ENCODE data around the gene PTPRD. TPM values are rescaled to one million over a fixed set of nuclear protein-coding genes. Genes with fewer than 3 reads are reported as not detected.

PTPRD gene
- total RNA-seq, 1 donor from 2014 or later, result 75.7 TPM

DNA sequence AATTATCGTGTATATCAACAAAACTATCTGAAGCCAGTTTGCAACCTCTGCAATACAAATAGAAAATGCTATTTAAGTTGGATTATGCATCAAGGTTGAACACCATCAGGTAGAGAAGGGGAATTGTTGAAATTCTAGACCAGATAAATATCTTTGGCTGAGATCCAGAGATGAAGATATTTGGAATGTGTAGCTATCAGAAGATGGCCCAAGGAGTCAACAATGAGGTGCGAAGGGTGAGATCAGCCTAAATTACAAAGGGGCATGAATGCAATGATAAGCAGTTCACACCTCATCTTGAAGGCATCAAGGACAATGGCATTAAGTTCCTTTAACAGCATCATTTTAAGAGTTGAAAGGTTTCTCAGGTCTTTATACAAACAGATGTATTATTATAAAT is 2241.1 kb downstream of the PTPRD start:
- no peaks in the 10 kb centered on the region for H3K4me1 ChIP-seq (ENCODE audit: control insufficient read depth in 3 of 3, insufficient read depth in 3 of 3, low read length in 3 of 3)
- H3K9me3 ChIP-seq (ENCODE audit: control insufficient read depth in 3 of 3, low read length in 3 of 3), result no peaks in the 10 kb centered on the region
- H3K27ac ChIP-seq (ENCODE audit: low read depth, low read length), result no peak overlapping the region
- no peaks in the 10 kb centered on the region for H3K36me3 ChIP-seq (ENCODE audit: control insufficient read depth in 3 of 3, insufficient read depth in 3 of 3, low read length in 3 of 3)
- no peak overlapping the region for H3K4me3 ChIP-seq (ENCODE audit: low read length in 3 of 3)
- no peaks in the 10 kb centered on the region for H3K27me3 ChIP-seq (ENCODE audit: control insufficient read depth in 3 of 3, insufficient read depth in 3 of 3, low read length in 3 of 3)
- H3K9ac ChIP-seq (ENCODE audit: low read depth in 1 of 3, low read length in 3 of 3), result no peak overlapping the region

DNA sequence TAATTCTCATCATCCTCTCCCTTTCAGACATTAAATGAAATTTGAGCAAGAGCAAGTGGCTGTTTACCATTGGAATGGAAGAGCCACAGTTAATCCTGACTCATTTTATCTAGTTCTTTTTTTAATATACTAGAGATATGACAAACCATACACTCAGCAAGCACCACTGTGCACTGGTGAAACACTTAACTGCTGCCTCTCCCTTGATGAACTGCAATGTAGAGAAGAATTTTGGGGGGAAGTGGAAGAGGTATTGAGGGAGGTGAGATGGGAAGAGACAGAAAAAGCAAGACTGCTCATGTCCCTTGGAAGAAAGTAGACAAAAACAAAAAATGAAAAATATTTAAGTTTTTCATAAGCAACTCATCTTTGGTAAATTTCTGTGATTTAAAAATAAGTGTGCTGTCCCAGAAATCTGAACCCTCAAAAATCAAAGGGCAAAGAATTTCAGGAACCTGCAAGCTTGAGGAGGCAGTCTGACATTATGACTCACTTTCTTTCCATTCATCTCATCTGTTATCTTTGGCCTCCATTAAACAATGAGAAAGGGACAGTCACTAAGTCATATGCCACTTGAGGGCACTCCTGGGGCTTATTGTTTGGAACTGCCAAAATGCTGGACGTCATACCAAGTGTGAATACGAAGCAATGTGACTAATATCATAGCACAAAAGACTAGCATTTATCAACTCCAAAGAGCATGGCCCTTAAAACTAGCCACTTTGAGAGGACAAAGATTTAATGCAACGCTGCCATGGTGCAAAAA is 2246.5 kb downstream of the PTPRD start:
- Histone ChIP-seq H3K9me3 (ENCODE audit: control insufficient read depth in 3 of 3, low read length in 3 of 3) (no peaks in the 10 kb centered on the region), H3K36me3 (ENCODE audit: control insufficient read depth in 3 of 3, insufficient read depth in 3 of 3, low read length in 3 of 3) (no peaks in the 10 kb centered on the region), H3K4me1 (ENCODE audit: control insufficient read depth in 3 of 3, insufficient read depth in 3 of 3, low read length in 3 of 3) (no peaks in the 10 kb centered on the region), H3K27ac (ENCODE audit: low read depth, low read length) (no peak overlapping the region), H3K9ac (ENCODE audit: low read depth in 1 of 3, low read length in 3 of 3) (no peak overlapping the region), H3K4me3 (ENCODE audit: low read length in 3 of 3) (no peak overlapping the region), H3K27me3 (ENCODE audit: control insufficient read depth in 3 of 3, insufficient read depth in 3 of 3, low read length in 3 of 3) (no peaks in the 10 kb centered on the region)

DNA sequence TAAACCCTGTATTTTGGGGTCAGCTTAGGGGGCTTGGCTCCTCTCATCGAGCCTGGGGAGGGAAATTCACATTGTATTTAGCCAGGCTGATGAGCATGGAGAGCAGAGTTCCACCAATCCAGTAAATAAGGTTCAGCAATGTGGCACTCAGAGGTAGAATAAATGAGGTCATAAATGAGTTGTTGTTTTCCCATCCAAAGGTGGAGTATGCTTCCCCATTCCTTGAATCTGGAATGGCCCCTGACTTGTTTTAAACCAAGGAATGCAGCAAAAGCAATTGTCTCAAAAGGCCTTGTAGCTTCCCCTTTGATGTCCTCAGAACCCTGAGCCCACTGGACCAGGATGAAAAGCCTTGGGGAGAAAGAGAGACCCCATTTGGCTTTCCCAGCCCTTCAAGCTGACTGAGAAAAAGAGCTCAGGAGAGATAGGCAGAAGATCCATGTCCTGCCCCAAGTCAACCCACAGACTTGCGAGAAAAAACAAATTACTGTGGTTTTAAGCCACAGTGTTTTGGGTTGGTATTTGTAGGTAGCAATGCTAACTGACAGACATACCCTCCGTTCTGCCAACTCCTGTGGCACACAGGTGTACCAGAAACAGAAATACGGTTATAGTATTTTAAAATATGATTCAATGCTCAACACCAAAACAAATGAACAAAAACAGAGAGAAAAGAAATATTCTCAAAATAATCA is 2247.2 kb downstream of the PTPRD start:
- no peaks in the 10 kb centered on the region for H3K27me3 ChIP-seq (ENCODE audit: control insufficient read depth in 3 of 3, insufficient read depth in 3 of 3, low read length in 3 of 3)
- no peaks in the 10 kb centered on the region for H3K4me1 ChIP-seq (ENCODE audit: control insufficient read depth in 3 of 3, insufficient read depth in 3 of 3, low read length in 3 of 3)
- no peaks in the 10 kb centered on the region for H3K36me3 ChIP-seq (ENCODE audit: control insufficient read depth in 3 of 3, insufficient read depth in 3 of 3, low read length in 3 of 3)
- H3K4me3 ChIP-seq (ENCODE audit: low read length in 3 of 3), result no peak overlapping the region
- H3K9me3 ChIP-seq (ENCODE audit: control insufficient read depth in 3 of 3, low read length in 3 of 3), result no peaks in the 10 kb centered on the region
- H3K9ac ChIP-seq (ENCODE audit: low read depth in 1 of 3, low read length in 3 of 3), result no peak overlapping the region
- no peak overlapping the region for H3K27ac ChIP-seq (ENCODE audit: low read depth, low read length)

DNA sequence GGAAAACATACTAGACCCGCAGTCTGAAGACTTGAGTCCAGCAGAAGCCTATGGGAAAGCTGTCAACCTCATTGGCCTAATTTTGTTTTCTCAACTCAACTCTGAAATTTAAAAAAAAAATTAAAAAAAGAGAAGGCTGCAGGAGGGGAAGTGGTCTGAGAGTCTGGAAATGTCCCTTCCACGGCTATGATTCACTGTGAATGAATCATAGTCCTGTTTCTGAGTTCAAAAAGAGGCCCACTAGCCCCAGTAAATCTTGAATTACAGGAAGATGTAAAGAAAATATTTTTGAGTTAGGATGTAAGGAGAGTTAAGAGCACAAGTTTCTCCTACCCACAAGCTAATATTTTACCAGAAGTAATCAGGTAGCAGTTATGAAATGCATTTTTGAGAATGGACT is 2247.8 kb downstream of the PTPRD start:
- H3K4me3 ChIP-seq (ENCODE audit: low read length in 3 of 3), result no peak overlapping the region
- no peak overlapping the region for H3K9ac ChIP-seq (ENCODE audit: low read depth in 1 of 3, low read length in 3 of 3)
- H3K27ac ChIP-seq (ENCODE audit: low read depth, low read length), result no peak overlapping the region

DNA sequence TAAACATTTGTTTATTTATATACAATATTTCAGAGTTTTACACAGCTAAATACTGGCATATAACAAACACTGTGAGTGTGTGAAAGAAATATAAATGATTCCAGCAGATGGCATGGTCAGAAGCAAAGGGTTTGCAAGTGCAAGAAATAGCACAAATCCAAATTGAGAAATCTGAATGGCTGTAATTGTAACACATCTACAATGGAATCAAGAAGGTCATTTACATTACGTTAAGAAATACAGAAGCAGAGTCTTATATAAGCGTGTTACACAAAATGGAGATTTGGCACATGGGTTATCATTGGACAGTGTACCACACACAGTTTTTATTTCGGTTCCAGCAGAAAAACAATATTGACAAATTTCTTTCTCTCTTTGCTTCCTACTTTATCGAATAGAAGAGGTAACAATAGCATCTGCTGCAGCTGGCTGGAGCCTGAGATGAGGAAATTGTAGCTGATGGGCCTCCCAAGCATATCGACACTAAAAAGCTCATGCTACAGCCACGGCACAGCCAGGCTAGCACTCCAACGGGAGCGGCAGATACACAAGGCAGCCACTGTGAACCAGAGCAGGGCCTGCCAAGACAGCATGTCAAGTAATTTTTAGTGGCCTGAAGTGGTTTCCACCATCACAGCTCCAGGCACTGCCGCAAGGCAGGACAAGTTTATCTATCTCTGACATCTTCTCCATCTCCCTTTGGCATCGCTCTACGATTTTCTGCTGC is 2248.6 kb downstream of the PTPRD start:
- Histone ChIP-seq H3K27me3 (ENCODE audit: control insufficient read depth in 3 of 3, insufficient read depth in 3 of 3, low read length in 3 of 3) (no peaks in the 10 kb centered on the region), H3K9ac (ENCODE audit: low read depth in 1 of 3, low read length in 3 of 3) (no peak overlapping the region)

More for the DNA sequence above, 2247.8 kb downstream of the PTPRD start:
- Histone ChIP-seq H3K9me3 (ENCODE audit: control insufficient read depth in 3 of 3, low read length in 3 of 3) (no peaks in the 10 kb centered on the region), H3K27me3 (ENCODE audit: control insufficient read depth in 3 of 3, insufficient read depth in 3 of 3, low read length in 3 of 3) (no peaks in the 10 kb centered on the region), H3K4me1 (ENCODE audit: control insufficient read depth in 3 of 3, insufficient read depth in 3 of 3, low read length in 3 of 3) (no peaks in the 10 kb centered on the region), H3K36me3 (ENCODE audit: control insufficient read depth in 3 of 3, insufficient read depth in 3 of 3, low read length in 3 of 3) (no peaks in the 10 kb centered on the region)

DNA sequence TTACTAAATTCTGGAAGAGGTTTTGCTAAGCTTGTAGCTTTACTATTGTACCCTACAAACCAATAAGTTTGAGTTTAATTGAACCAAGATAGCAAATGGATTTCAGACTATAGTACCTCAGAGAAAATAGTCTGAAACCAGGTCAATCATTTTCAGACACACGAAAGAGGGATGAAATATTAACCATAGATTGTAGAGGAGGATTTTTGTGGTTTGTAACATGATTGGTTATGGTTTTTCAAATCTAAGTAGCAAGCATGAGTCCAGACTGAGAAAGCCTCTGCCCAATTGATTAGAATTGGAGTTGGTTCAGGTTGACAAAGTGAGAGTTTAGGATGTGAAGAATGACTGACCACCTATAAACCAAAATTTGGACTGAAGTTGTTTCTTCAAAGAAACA is 2250.6 kb downstream of the PTPRD start:
- no peaks in the 10 kb centered on the region for H3K9me3 ChIP-seq (ENCODE audit: control insufficient read depth in 3 of 3, low read length in 3 of 3)
- H3K4me1 ChIP-seq (ENCODE audit: control insufficient read depth in 3 of 3, insufficient read depth in 3 of 3, low read length in 3 of 3), result no peaks in the 10 kb centered on the region
- H3K27ac ChIP-seq (ENCODE audit: low read depth, low read length), result no peak overlapping the region
- H3K36me3 ChIP-seq (ENCODE audit: control insufficient read depth in 3 of 3, insufficient read depth in 3 of 3, low read length in 3 of 3), result no peaks in the 10 kb centered on the region
- no peaks in the 10 kb centered on the region for H3K27me3 ChIP-seq (ENCODE audit: control insufficient read depth in 3 of 3, insufficient read depth in 3 of 3, low read length in 3 of 3)
- H3K9ac ChIP-seq (ENCODE audit: low read depth in 1 of 3, low read length in 3 of 3), result no peak overlapping the region
- H3K4me3 ChIP-seq (ENCODE audit: low read length in 3 of 3), result no peak overlapping the region

More for the DNA sequence above, 2248.6 kb downstream of the PTPRD start:
- H3K4me1 ChIP-seq (ENCODE audit: control insufficient read depth in 3 of 3, insufficient read depth in 3 of 3, low read length in 3 of 3), result no peaks in the 10 kb centered on the region
- no peaks in the 10 kb centered on the region for H3K36me3 ChIP-seq (ENCODE audit: control insufficient read depth in 3 of 3, insufficient read depth in 3 of 3, low read length in 3 of 3)
- H3K9me3 ChIP-seq (ENCODE audit: control insufficient read depth in 3 of 3, low read length in 3 of 3), result no peaks in the 10 kb centered on the region
- H3K4me3 ChIP-seq (ENCODE audit: low read length in 3 of 3), result no peak overlapping the region
- no peak overlapping the region for H3K27ac ChIP-seq (ENCODE audit: low read depth, low read length)

- no peak overlapping the region for H3K27ac ChIP-seq (ENCODE audit: low read depth, low read length)
- no peak overlapping the region for H3K9ac ChIP-seq (ENCODE audit: low read depth in 1 of 3, low read length in 3 of 3)
- H3K27me3 ChIP-seq (ENCODE audit: control insufficient read depth in 3 of 3, insufficient read depth in 3 of 3, low read length in 3 of 3), result no peaks in the 10 kb centered on the region
- no peaks in the 10 kb centered on the region for H3K4me1 ChIP-seq (ENCODE audit: control insufficient read depth in 3 of 3, insufficient read depth in 3 of 3, low read length in 3 of 3)
- H3K4me3 ChIP-seq (ENCODE audit: low read length in 3 of 3), result no peak overlapping the region
- no peaks in the 10 kb centered on the region for H3K9me3 ChIP-seq (ENCODE audit: control insufficient read depth in 3 of 3, low read length in 3 of 3)
- H3K36me3 ChIP-seq (ENCODE audit: control insufficient read depth in 3 of 3, insufficient read depth in 3 of 3, low read length in 3 of 3), result no peaks in the 10 kb centered on the region
Observed at GRCh38 chr9:8361364-8361763, 2251.4 kb downstream of the PTPRD start.

DNA sequence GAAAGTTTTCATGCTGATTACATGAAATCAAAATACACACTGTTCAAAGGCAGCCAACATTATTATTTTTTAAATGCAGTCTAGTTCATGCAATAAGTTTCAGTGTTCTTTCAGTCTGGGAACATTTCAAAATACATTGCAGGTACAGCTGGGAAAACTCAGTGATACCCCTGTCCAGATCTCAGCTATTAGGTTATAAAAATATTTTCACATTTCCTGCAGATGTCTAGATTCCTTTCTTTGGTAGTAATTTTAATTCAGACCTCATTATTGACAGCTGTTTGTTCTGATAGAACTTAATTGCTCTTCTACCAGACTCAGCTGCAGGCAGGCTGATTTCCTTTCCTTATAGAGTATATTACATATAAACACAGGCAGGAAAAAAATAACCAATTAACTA is 2256.4 kb downstream of the PTPRD start:
- no peaks in the 10 kb centered on the region for H3K27me3 ChIP-seq (ENCODE audit: control insufficient read depth in 3 of 3, insufficient read depth in 3 of 3, low read length in 3 of 3)
- no peaks in the 10 kb centered on the region for H3K36me3 ChIP-seq (ENCODE audit: control insufficient read depth in 3 of 3, insufficient read depth in 3 of 3, low read length in 3 of 3)
- H3K9me3 ChIP-seq (ENCODE audit: control insufficient read depth in 3 of 3, low read length in 3 of 3), result no peaks in the 10 kb centered on the region
- H3K27ac ChIP-seq (ENCODE audit: low read depth, low read length), result no peak overlapping the region
- no peak overlapping the region for H3K4me3 ChIP-seq (ENCODE audit: low read length in 3 of 3)
- H3K9ac ChIP-seq (ENCODE audit: low read depth in 1 of 3, low read length in 3 of 3), result no peak overlapping the region
- no peaks in the 10 kb centered on the region for H3K4me1 ChIP-seq (ENCODE audit: control insufficient read depth in 3 of 3, insufficient read depth in 3 of 3, low read length in 3 of 3)

DNA sequence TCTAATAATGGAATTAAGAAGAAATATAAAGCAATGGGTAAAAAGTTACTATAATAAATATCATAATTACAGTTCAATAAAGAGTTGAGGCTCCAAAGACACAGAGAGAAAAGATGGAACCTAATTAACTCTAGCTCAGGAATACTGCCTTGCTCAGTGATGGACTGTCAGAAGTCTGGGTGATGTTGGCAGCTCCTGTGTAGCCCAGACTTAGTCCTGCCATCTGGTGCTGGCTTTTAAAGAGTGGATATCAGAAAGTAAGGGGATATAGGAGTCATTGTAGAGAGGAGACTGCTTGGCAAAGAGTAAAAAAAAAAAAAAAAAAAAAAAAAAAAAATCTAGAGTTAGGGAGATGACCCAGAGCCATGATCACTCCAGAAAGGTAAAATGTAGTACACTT is 2261.4 kb downstream of the PTPRD start:
- H3K36me3 ChIP-seq (ENCODE audit: control insufficient read depth in 3 of 3, insufficient read depth in 3 of 3, low read length in 3 of 3), result no peaks in the 10 kb centered on the region
- no peaks in the 10 kb centered on the region for H3K27me3 ChIP-seq (ENCODE audit: control insufficient read depth in 3 of 3, insufficient read depth in 3 of 3, low read length in 3 of 3)
- H3K9me3 ChIP-seq (ENCODE audit: control insufficient read depth in 3 of 3, low read length in 3 of 3), result no peaks in the 10 kb centered on the region
- no peak overlapping the region for H3K9ac ChIP-seq (ENCODE audit: low read depth in 1 of 3, low read length in 3 of 3)
- H3K27ac ChIP-seq (ENCODE audit: low read depth, low read length), result no peak overlapping the region
- no peaks in the 10 kb centered on the region for H3K4me1 ChIP-seq (ENCODE audit: control insufficient read depth in 3 of 3, insufficient read depth in 3 of 3, low read length in 3 of 3)
- H3K4me3 ChIP-seq (ENCODE audit: low read length in 3 of 3), result no peak overlapping the region

GRCh38 chr9:8349901-8350300 is 2262.9 kb downstream of the PTPRD start:
- H3K27me3 ChIP-seq (ENCODE audit: control insufficient read depth in 3 of 3, insufficient read depth in 3 of 3, low read length in 3 of 3), result no peaks in the 10 kb centered on the region
- H3K9ac ChIP-seq (ENCODE audit: low read depth in 1 of 3, low read length in 3 of 3), result no peak overlapping the region
- no peak overlapping the region for H3K27ac ChIP-seq (ENCODE audit: low read depth, low read length)
- no peaks in the 10 kb centered on the region for H3K36me3 ChIP-seq (ENCODE audit: control insufficient read depth in 3 of 3, insufficient read depth in 3 of 3, low read length in 3 of 3)
- H3K4me1 ChIP-seq (ENCODE audit: control insufficient read depth in 3 of 3, insufficient read depth in 3 of 3, low read length in 3 of 3), result no peaks in the 10 kb centered on the region
- H3K9me3 ChIP-seq (ENCODE audit: control insufficient read depth in 3 of 3, low read length in 3 of 3), result no peaks in the 10 kb centered on the region
- H3K4me3 ChIP-seq (ENCODE audit: low read length in 3 of 3), result no peak overlapping the region
